Effector CD4-positive, alpha-beta T cell (primary cell): ENCODE measurements around the gene TBCK.

Experiments
- DNase-seq: peaks from one replicate; pipeline ENCODE4 v3.0.0-alpha.2; 2020

Gene TBCK

DNA sequence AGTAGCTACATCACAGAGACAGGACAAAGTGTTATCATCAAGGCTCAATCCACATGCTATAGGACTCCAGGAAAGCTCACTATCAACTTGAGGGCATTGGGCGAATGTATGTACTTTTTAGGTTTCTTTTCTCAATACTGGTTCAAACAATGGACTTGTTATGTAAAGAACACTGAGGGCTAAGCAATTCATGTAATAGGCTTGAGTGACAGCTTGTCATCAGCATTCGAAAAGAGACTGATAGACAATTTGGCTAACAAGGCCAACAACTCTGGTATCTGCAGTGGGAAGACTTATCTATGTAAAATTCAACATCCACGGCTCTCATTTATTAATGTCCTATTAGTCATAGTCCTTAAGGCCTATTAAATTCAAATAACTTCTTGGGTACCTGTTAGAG, 279.7 kb downstream of the TBCK start:
- DNase-seq: no peak

DNA sequence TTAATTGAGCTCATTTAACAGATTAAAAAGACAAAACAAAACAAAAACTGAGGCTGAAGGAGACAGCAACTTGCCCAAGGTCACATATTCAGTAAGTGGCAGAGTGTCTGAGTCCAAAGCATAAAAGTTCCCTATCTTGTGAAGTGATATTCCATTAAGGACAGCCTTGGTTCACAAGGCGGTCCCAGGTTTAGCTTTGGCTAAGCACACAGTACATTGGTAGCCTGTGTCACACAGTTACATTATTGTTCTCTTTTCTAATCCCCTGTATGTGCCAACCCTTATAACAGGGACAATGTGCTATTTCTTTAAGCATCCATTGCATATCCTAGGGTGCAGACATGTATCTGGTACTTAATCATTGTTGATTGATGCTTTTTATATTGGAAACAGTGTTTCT, 280.8 kb downstream of the TBCK start:
- DNase-seq: no peak

DNA sequence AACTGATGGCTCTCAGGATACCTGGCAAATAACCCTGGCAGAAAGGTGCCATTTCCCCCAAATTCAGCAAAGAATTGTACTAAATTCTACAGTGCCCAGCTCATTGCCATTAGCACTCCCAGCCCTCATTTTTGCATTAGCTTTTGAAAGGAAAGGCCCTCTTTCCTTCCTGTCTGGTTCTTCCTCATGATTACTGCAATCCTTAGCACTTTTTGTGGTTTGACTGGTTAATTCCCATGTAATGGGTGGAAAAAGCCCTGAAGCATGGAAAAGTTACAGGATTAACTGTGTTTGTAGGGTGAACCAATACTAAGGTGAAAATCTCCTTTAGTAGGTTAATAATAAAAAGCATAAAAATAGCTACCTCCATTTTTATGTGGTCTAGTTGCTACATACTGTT, 281.3 kb downstream of the TBCK start:
- DNase-seq: no peak

DNA sequence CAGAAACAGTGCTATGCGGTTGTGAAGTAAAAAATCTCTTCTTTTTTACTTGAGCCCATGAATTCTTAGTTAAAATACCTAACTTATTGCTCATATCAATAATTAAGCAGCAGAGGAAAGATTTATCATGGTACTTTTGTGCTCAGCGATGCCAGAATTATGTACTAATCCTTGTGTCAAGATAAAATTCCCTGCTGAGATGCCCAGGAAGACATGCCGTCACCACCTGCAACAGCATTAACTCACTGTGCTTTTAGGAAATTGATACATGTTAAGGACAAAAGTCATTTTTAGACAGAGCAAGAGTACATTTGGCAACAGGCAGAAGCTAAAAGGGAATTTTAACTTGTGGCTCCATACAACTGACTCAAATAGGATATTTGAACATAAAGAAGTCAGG, 281.8 kb downstream of the TBCK start:
- DNase-seq: no peak

DNA sequence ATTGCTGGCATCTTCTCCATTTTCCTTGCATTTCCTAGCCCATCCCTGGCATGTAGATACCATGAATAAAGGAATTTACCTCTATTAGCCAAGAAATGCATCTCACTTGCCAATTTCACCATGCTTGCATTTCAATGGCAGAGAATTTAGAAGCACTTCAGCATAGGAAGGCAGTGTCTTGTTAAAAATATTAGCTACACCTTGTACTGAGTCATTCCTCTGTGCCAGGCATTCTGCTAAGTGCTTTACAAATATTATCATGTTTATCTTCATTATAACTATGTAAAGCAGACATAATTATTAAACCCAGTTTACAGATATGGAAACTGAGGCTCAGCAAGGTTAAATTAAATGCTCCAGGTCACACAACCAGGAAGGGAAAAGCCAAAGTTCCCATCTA, 282.5 kb downstream of the TBCK start:
- no peak for DNase-seq

DNA sequence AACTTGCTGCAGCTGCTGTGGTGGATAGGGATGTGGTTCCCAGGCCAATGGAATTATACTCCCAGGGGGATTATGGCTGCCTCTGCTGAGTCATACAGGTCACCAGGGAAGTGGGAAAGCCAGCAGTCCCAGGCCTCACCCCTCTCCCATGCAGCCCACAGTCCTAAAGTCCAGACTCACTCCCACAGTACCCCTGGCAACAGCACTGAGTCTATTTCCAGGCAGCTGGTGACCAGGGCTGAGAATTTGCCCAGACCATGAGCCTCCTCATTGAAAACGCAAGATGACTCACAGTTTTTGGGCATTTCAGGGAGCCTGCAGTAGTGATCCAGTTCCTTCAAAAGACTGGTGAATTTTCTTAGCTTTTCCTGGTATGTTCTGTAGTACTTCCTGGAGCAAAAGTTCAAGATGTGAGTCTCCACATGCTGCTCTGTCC, 283.1 kb downstream of the TBCK start:
- no peak for DNase-seq

DNA sequence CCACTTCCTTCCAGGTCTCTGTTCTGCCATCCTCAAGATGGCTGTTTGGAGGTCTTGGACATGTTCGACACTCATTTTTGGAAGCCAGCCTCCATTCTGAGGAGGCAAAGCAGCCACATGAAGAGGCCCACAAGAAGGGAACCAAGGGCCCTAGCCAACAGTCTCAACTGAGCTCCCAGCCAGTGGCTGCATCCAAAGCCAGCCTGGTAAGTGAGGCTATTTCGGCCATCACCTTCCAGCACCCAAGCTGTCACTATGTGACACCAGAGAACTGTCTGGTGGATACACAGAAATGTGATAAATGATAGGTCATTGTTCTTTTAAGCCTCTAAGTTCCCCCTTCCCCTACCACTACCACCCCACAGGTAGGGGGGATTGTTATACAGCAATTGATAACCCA, 293.6 kb downstream of the TBCK start:
- DNase-seq: no peak

DNA sequence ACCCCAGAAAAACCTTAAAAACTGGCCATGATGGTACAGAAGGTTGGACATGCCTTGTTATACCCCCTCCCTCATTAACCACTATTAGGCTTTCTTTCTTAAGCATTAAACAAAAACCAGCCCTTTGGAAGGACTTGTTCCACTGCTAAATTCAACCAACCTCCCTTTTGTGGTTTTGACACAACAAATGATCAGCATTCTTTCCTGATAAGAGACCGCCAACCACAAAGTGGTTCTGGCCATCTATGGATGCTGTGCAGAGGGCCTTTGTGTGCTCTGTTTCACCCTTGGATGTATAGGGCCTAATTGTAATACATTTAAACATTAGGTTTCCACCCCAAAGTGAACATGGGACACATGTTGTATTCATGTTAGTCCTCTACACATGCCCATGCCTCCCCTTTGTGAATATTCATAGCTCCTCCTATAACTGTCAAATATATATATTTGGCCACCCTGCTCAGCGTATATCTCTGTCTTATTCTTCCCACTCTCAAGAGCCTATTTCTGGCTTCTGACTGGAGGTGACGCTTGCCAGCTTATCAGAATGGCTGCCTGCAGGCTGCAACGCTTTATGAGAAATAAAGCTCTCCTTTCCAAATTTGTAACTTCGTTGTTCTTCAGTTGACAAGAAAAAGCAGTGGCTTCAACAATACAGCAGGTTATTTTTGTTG, 294.1 kb downstream of the TBCK start:
- DNase-seq: no peak

DNA sequence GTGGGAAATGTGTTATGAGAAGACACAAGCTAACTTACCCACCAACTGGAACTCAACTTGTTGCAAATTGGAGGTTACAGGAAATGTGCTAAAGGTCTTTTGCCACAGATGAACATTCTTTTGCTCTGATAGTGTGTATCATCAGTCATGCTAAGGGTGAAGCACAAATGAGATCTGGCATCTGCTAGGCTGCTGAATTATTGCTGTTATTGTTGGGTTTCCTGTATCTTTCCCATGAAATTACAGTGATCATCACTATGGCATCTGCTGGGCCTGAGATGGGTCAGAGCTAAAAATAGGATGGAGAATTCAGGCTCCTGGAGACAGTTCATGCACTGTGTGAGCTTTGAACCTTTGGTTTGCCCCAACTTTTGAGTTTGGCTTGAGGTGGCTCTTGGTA, 296.2 kb downstream of the TBCK start:
- no peak for DNase-seq

DNA sequence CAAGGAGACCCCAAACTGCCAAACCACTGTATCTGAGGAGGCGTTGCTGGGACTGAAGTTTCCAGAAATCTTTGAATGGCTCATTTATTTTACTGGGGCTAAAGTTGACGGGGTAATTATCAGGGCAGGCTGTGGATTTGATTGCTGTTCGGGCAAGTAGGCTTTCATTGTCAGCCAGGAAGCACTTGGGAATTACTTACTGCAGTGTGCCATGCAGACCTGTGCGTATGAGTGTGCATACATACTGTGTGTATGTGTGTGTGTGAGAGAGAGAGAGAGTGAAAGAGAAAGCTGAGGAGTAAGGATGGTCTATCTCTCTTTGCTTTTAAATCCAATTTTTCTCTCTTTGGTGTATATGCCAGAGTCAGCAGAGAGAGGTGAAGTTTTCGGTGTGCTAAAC, 298.0 kb downstream of the TBCK start:
- DNase-seq: no peak

DNA sequence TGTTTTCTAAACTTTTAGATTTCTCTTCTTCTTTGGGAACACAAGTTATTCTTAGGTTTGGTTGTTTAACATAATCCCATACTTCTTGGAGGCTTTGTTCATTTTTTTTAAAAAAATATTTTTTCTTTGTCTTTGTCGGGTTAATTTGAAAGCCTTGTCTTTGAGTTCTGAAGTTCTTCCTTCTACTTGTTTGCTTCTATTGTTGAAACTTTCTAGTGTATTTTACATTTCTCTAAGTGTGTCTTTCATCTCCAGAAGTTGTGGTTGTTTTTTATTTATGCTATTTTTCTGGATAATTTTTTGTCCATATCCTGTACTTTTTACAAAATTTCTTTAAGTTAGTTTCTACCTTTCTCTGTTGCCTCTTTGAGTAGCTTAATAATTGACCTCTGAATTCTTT, 304.6 kb downstream of the TBCK start:
- no peak for DNase-seq

DNA sequence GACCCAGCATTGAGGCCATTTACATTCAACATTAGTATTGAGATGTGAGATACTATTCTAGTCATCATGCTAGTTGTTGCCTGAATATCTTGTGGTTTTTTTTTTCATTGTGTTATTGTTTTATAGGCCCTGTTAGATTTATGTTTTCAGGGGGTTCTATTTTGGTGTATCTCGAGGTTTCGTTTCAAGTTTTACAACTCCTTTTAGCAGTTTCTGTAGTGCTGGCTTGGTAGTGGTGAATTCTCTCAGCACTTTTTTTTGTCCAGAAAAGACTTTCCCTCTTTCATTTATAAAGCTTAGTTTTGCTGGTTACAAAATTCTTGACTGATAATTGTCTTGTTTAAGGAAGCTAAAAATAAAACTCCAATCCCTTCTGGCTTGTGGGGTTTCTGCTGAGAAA, 305.2 kb downstream of the TBCK start:
- no peak for DNase-seq

DNA sequence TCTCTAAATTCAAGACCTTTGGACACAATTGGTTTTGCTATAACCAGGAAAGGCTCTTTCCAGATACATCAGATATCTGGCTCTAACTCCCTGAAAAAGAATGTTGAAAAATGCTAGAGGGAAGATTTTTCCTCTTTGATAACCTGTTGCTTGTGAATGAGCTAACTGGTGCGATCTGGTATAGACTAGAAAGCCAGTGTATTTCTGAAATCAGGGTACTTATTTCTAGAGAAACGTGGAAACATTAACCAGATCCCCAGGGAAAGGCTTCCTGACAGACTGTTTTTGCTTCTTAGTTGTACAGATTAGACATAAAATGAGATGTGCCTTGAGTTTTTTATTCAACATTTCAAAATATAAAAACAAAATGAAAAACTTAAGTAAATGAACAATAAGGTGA, 313.0 kb downstream of the TBCK start:
- DNase-seq: no peak

DNA sequence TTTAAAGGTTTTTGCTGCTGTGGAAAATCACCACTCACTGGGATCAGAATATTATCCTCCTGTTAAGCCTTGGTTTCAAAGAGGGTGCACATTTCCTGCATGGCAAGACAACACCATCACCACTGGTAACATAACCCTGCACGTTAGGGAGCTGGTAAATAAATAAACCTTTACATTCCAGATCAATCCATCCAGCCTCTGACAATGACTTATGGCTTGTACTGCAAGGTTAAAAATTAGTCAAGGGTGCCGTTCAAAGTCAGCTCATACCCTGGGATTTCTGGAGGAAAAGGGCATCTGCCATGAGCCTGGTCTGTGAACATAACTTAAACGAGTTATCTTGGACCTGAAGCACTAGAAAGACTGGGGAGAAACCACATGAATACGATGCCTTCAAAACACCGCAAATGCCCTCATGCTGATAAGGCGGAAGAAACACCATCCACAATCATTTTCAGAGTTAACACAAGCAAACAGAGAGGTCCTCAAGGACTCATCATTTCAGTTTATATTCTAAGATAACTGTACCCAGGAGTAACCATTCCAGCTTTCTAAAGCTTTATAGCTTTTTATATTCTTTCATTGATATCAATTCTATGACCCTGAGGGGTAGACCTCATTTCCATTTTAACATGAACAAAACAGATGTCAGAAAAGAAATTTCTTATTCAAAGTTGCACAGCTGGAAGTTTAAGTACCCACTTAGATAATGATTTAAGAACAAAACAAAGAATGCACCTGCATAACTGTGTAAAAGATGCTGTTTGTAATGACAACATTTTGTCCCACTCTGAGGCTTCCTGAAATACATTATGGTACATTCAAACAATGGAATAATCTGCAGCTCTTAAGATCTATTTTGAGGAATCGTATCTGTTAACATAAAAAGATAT, 317.6 kb downstream of the TBCK start:
- DNase-seq: no peak

DNA sequence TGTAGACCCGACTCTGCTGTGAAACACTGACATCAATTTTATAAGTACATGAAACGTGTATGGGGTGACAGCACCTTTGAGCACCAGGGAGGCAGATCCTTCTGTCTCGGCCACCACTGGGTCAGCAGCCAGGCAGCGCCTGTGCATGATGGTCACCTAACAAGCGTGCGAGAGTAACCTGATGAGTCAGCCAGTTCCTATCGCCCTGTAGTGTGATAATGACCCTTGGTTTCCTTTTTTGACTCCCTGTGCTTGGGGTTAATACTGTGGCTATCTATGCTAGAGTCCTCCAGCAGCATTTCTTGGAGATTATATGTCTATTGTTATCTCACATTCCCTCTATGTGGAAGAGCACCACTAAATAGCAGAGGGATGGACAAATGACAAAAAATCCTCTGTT, 319.2 kb downstream of the TBCK start:
- no peak for DNase-seq

DNA sequence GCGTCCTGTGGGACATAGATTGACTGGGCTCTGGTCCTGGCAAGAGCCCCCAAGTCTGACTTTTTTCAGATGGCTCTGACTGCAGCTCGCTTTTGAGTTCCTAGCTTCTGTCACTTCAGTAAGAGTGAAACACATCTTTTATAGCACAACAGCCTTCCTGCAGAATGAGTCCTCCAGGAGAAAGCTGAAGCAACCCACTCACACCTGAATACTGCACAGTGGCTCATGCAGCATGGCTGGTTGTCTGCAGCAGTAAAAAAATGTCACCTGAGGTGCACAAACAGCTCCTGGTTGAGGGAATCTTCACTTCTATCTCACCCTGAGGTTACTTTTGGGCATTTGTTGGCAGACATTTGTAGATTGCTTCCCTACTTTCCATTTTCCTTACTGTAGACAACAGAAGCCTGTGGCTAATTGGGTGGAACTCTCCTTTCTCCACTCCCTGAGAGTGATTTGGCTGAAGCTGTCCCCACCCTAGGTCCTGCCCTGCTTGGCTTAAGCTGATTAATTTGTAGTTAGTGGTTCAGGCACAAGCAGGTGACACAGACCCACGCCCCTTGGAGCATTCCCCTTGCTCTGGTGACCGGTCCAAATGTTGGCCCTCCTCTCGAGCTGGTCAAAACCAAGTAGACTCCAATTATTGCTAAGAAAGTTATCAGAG, 321.0 kb downstream of the TBCK start:
- DNase-seq: no peak

DNA sequence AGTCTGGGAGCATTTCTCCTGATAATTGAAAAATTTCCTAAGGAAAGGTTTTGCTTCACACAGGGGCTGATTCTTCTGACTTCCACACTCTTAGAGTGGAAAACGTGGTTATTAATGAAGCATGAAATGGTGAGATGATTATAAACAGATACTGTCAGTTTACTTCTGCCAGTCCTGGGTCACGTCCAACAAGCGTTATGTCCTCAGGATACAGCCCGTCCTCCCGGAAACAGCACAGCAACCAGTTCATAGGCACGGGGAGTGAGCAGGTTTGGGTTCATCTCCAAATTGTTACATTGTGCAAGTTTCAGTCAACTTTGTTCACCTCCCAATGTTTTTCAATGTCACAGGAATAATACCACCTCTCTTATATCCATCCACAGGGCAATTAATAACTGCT, 321.9 kb downstream of the TBCK start:
- no peak for DNase-seq

DNA sequence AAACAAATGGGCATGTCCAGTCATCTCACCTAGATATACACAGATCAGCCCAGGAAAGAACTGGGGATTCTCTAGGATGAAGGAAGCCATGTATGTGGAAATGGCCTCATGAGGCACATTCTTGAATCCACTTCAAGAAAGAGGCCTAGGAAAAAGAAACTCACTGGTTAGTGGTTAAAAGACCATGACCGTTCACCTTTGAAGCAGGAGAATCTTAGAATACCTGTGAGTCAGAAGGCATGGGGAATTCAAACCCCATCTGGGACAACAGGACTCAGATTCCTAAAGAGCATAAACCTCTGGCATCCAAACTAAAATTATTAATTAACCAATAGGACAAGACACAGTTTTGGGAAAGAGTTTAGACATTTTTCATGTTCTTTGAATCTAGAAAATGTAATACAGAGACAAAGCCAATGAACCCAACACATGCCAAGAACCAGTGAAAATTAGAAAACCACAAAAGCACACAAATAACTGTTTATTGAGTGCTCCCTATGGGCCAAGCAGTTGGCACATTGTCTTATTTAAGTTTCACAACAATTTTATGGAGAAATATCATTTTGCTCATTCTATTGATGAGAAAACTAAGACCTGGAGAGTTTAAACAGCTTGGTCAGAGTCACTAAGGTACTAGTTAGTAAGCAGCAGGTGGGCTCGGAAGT, 323.2 kb downstream of the TBCK start:
- DNase-seq: no peak

DNA sequence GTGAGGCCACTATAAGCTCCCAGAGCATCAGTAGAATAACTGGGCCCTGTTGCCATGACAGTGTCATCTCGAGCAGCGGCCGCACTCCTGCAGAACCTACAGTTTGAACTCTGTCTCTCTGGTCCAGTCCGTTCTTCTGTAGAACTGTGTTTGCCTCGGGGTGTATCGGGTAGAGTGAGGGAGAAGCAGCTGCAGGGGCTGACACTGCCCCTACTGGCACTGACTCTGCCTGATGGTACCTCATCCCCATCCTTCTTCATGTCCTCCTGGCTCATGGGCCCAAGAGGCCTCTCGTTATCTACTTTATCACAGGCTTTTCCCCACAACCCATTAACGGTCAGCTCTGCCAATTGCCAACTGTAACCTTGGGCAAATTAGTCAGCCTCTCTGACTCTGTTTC, 324.3 kb downstream of the TBCK start:
- no peak for DNase-seq
